Breast epithelium (tissue), 4 donors: ENCODE data around the gene MERTK. TPM values are rescaled to one million over a fixed set of nuclear protein-coding genes. Genes with fewer than 3 reads are reported as not detected.

Source experiments
- DNase-seq, 2 donors: peaks; one replicate each; pipeline ENCODE4 v3.0.0-alpha.2; 2019; ENCODE audit warnings: low spot score in 2 of 2
- H3K27ac ChIP-seq, 2 donors: fragments of 200-600 bp; sonication (generic) in 1 of 2; one replicate each; pipeline ENCODE4 v1.5.1; 2016 to 2019; ENCODE audit warnings: mild to moderate bottlenecking in 1 of 2
- H3K27me3 ChIP-seq, 2 donors: fragments of 200-600 bp; sonication (generic) in 1 of 2; one replicate each; pipeline versions ENCODE4 v1.5.1 to v1.6.0; 2017 to 2019; ENCODE audit warnings: control low read depth in 1 of 2, mild to moderate bottlenecking in 1 of 2
- H3K36me3 ChIP-seq: fragments of 200-600 bp; one replicate; pipeline ENCODE4 v1.5.1; 2019
- H3K4me1 ChIP-seq, 2 donors: fragments of 200-600 bp; sonication (generic); one replicate each; pipeline ENCODE4 v1.5.1; 2016 to 2019; ENCODE audit warnings: control low read depth in 1 of 2
- H3K4me3 ChIP-seq, 3 donors: fragments of 200-600 bp; sonication (generic); 1 replicate in 2 of 3; 2 replicates in 1 of 3; pipeline ENCODE4 v1.5.1; 2016 to 2019; ENCODE audit warnings: mild to moderate bottlenecking in 3 of 3, moderate library complexity in 2 of 3
- H3K9me3 ChIP-seq, 2 donors: fragments of 200-600 bp; sonication (generic) in 1 of 2; one replicate each; pipeline ENCODE4 v1.5.1; 2016 to 2019; ENCODE audit warnings: control low read depth in 1 of 2
- CTCF ChIP-seq, 3 donors: fragments of 450-650 bp; IDR thresholded peaks; one replicate each; pipeline ENCODE4 v1.5.1; 2016 to 2017; ENCODE audit warnings: antibody characterized with exemption in 3 of 3, mild to moderate bottlenecking in 3 of 3, moderate library complexity in 3 of 3
- POLR2A ChIP-seq: fragments of 450-650 bp; IDR thresholded peaks from one replicate; pipeline ENCODE4 v1.6.1; 2016; ENCODE audit warnings: antibody characterized with exemption, mild to moderate bottlenecking, moderate library complexity
- POLR2AphosphoS5 ChIP-seq, 3 donors: sonication (generic); formaldehyde crosslinking; IDR thresholded peaks; one replicate each; pipeline ENCODE4 v1.6.1; 2017; ENCODE audit warnings: antibody characterized with exemption in 3 of 3
- intact Hi-C: fragments of 100-400 bp; cut with DNase I; formaldehyde crosslinking; loops from one replicate; pipeline ENCODE4 v1.15.1; 2023; ENCODE audit warnings: low total_unique reads
- total RNA-seq, 3 donors: library from RNA; depleted of rRNA; stranded (reverse); fragments of >200 nt; gene quantifications; one replicate each; pipeline ENCODE4 v1.1.0, GENCODE V29; 2016

Gene MERTK
- total RNA-seq, 3 donors from 2014 or later = 21.0 to 84.3 (median 36.3) TPM

DNA sequence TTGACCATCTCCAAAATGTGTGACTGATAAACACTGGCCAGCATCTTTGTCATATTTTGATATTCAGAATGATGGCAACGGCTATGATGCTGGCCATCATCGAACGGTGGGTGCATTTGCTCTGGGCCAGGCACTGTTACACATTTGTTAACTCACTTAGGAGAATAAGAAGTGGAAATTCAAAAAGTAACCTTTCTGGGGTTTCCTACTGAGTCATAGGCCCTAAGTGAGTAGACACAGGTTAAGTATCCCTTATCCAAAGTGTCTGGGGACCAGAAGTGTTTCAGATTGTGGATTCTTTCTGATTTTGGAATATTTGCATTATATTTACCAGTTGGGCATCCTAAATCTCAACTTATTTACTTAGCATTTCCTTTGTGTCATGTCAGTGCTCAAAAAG lies 92.0 kb downstream of the MERTK start:
- H3K4me3 ChIP-seq = no peak overlapping the region
- H3K36me3 ChIP-seq = no peaks in the 10 kb centered on the region
- intact Hi-C loops = no loop called here
- no peaks in the 10 kb centered on the region for H3K4me1 ChIP-seq
- DNase-seq = no peak
- H3K9me3 ChIP-seq = no peaks in the 10 kb centered on the region
- no peaks in the 10 kb centered on the region for H3K27me3 ChIP-seq
- TF ChIP-seq CTCF (IDR thresholded peaks at IDR 0.05) (no peak), POLR2A (no peak), POLR2AphosphoS5 (IDR thresholded peaks at IDR 0.05) (no peak)
- no peak overlapping the region for H3K27ac ChIP-seq

DNA sequence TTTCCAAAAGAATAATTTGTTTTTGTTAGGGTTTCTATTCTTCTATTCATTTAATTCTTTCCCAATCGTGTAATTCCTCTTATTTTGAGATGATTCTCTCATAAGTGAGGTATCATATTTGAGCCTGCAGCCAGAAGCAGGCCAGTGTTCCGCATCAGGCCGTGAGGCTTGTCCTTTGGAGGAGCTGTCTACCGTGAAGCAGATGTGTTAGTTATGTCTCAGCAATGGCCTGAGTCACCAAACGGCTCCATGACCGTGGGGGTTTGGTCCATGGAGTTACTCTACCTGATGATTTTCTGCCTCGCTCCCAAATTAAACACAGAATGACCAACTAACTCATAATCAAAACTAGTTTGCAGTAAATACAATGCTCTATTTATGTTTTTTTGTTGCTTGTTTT lies 92.4 kb downstream of the MERTK start:
- no peaks in the 10 kb centered on the region for H3K36me3 ChIP-seq
- TF ChIP-seq CTCF (IDR thresholded peaks at IDR 0.05) (no peak), POLR2AphosphoS5 (IDR thresholded peaks at IDR 0.05) (no peak), POLR2A (no peak)
- H3K27me3 ChIP-seq = no peaks in the 10 kb centered on the region
- no peak overlapping the region for H3K27ac ChIP-seq
- no peaks in the 10 kb centered on the region for H3K4me1 ChIP-seq
- intact Hi-C loops = no loop called here
- no peak overlapping the region for H3K4me3 ChIP-seq
- DNase-seq = no peak
- H3K9me3 ChIP-seq = no peaks in the 10 kb centered on the region

GRCh38 chr2:111994042-111994441 lies 95.6 kb downstream of the MERTK start:
- H3K4me3 ChIP-seq = no peak overlapping the region
- DNase-seq = no peak
- H3K4me1 ChIP-seq = no peaks in the 10 kb centered on the region
- TF ChIP-seq POLR2AphosphoS5 (IDR thresholded peaks at IDR 0.05) (no peak), POLR2A (no peak), CTCF (IDR thresholded peaks at IDR 0.05) (no peak)
- H3K36me3 ChIP-seq = no peaks in the 10 kb centered on the region
- intact Hi-C loops = no loop called here
- no peak overlapping the region for H3K27ac ChIP-seq
- no peaks in the 10 kb centered on the region for H3K27me3 ChIP-seq
- H3K9me3 ChIP-seq = no peaks in the 10 kb centered on the region

- no peak overlapping the region for H3K4me3 ChIP-seq
- intact Hi-C loops = no loop called here
- H3K9me3 ChIP-seq = no peaks in the 10 kb centered on the region
- H3K36me3 ChIP-seq = no peaks in the 10 kb centered on the region
- no peak overlapping the region for H3K27ac ChIP-seq
- no peaks in the 10 kb centered on the region for H3K27me3 ChIP-seq
- TF ChIP-seq CTCF (IDR thresholded peaks at IDR 0.05) (no peak), POLR2AphosphoS5 (IDR thresholded peaks at IDR 0.05) (no peak), POLR2A (no peak)
- DNase-seq = no peak
- H3K4me1 ChIP-seq = no peaks in the 10 kb centered on the region
Measured at GRCh38 chr2:111995148-111995547, 96.7 kb downstream of the MERTK start.

GRCh38 chr2:111999809-112000208 lies 101.4 kb downstream of the MERTK start:
- intact Hi-C loops = no loop called here
- TF ChIP-seq CTCF (IDR thresholded peaks at IDR 0.05) = no peak
- TF ChIP-seq POLR2AphosphoS5 (IDR thresholded peaks at IDR 0.05) = no peak
- TF ChIP-seq POLR2A = no peak
- Histone ChIP-seq H3K4me1 (no peaks in the 10 kb centered on the region), H3K4me3 (no peak overlapping the region), H3K27ac (no peak overlapping the region), H3K9me3 (no peaks in the 10 kb centered on the region), H3K36me3 (no peaks in the 10 kb centered on the region), H3K27me3 (no peaks in the 10 kb centered on the region)
- DNase-seq = no peak
